H9 (cell line): ENCODE data around the gene PCDHGC5. TPM values are rescaled to one million over a fixed set of nuclear protein-coding genes. Genes with fewer than 3 reads are reported as not detected.

Source experiments
- DNase-seq: peaks from one replicate; pipeline ENCODE4 v3.0.0-alpha.2; 2017
- H2AFZ ChIP-seq: one replicate; pipeline ENCODE4 v1.6.1; 2013; ENCODE audit warnings: mild to moderate bottlenecking, low read length, control low read depth, moderate library complexity
- H2AK5ac ChIP-seq: 2 replicates; pipeline ENCODE4 v1.6.1; 2013; ENCODE audit warnings: low read length, control low read depth, mixed read lengths; ENCODE audit not compliant: insufficient read length
- H2BK120ac ChIP-seq: one replicate; pipeline ENCODE4 v1.6.1; 2013; ENCODE audit warnings: low read depth, mild to moderate bottlenecking, low read length, control low read depth, inconsistent platforms; ENCODE audit not compliant: poor library complexity, severe bottlenecking
- H2BK12ac ChIP-seq: 2 replicates; pipeline ENCODE4 v1.6.1; 2013; ENCODE audit warnings: low read length, control low read depth, mixed read lengths, low read depth; ENCODE audit not compliant: insufficient read length
- H2BK15ac ChIP-seq: 2 replicates; pipeline ENCODE4 v1.6.1; 2013; ENCODE audit warnings: low read depth, low read length, control low read depth
- H2BK20ac ChIP-seq: one replicate; pipeline ENCODE4 v1.6.1; 2013; ENCODE audit warnings: low read depth, mild to moderate bottlenecking, low read length, control low read depth, inconsistent platforms; ENCODE audit not compliant: poor library complexity, severe bottlenecking
- H2BK5ac ChIP-seq: 2 replicates; pipeline ENCODE4 v1.6.1; 2013; ENCODE audit warnings: low read length, control low read depth, mixed read lengths; ENCODE audit not compliant: insufficient read length
- H3K14ac ChIP-seq: 2 replicates; pipeline ENCODE4 v1.6.1; 2013; ENCODE audit warnings: low read length, control low read depth; ENCODE audit not compliant: insufficient read depth
- H3K18ac ChIP-seq: 2 replicates; pipeline ENCODE4 v1.6.1; 2013; ENCODE audit warnings: low read depth, mild to moderate bottlenecking, mixed read lengths, low read length, control low read depth; ENCODE audit not compliant: insufficient read length
- H3K23ac ChIP-seq: 2 replicates; pipeline ENCODE4 v1.6.1; 2013; ENCODE audit warnings: low read length, control low read depth, mixed read lengths, low read depth; ENCODE audit not compliant: insufficient read length
- H3K23me2 ChIP-seq: 2 replicates; pipeline ENCODE4 v1.6.1; 2013; ENCODE audit warnings: low read depth, mild to moderate bottlenecking, mixed read lengths, low read length, control low read depth; ENCODE audit not compliant: insufficient read length, poor library complexity, severe bottlenecking
- H3K27ac ChIP-seq: 2 replicates; pipeline ENCODE4 v1.5.1; 2013; ENCODE audit warnings: low read length, control low read depth, mixed read lengths, low read depth; ENCODE audit not compliant: insufficient read length
- H3K27me3 ChIP-seq: 2 replicates; pipeline ENCODE4 v1.6.1; 2013; ENCODE audit warnings: low read length, control low read depth, inconsistent platforms; ENCODE audit not compliant: insufficient read depth
- H3K4ac ChIP-seq: 2 replicates; pipeline ENCODE4 v1.6.1; 2013; ENCODE audit warnings: low read depth, mild to moderate bottlenecking, control low read depth, inconsistent platforms, low read length, moderate library complexity
- H3K4me1 ChIP-seq: 2 replicates; pipeline ENCODE4 v1.6.1; 2013; ENCODE audit warnings: low read length, control low read depth, inconsistent platforms; ENCODE audit not compliant: insufficient read depth
- H3K4me2 ChIP-seq: 2 replicates; pipeline ENCODE4 v1.6.1; 2013; ENCODE audit warnings: low read length, control low read depth, mixed read lengths; ENCODE audit not compliant: insufficient read length, insufficient read depth
- H3K56ac ChIP-seq: 2 replicates; pipeline ENCODE4 v1.6.1; 2013; ENCODE audit warnings: low read depth, mild to moderate bottlenecking, mixed read lengths, low read length, control low read depth; ENCODE audit not compliant: insufficient read length
- H3K79me1 ChIP-seq: 2 replicates; pipeline ENCODE4 v1.6.1; 2013; ENCODE audit warnings: low read depth, mild to moderate bottlenecking, moderate library complexity, low read length, control low read depth, inconsistent platforms; ENCODE audit not compliant: insufficient read depth, poor library complexity, severe bottlenecking
- H3K79me2 ChIP-seq: 2 replicates; pipeline ENCODE4 v1.6.1; 2013; ENCODE audit warnings: low read length, control low read depth, inconsistent platforms; ENCODE audit not compliant: insufficient read depth
- H3K9ac ChIP-seq: 2 replicates; pipeline ENCODE4 v1.6.1; 2013; ENCODE audit warnings: low read length, control low read depth, mixed read lengths; ENCODE audit not compliant: insufficient read length; ENCODE audit errors: extremely low read depth
- H3K9me3 ChIP-seq: one replicate; pipeline ENCODE4 v1.6.1; 2013; ENCODE audit warnings: low read depth, low read length, inconsistent platforms; ENCODE audit not compliant: control insufficient read depth
- H3T11ph ChIP-seq: one replicate; pipeline ENCODE4 v1.6.1; 2013; ENCODE audit warnings: mild to moderate bottlenecking, low read length, control low read depth, inconsistent platforms
- H4K20me1 ChIP-seq: one replicate; pipeline ENCODE4 v1.6.1; 2013; ENCODE audit not compliant: control insufficient read depth, insufficient read length, insufficient read depth
- H4K5ac ChIP-seq: 2 replicates; pipeline ENCODE4 v1.6.1; 2013; ENCODE audit warnings: low read depth, mild to moderate bottlenecking, mixed read lengths, low read length, control low read depth; ENCODE audit not compliant: insufficient read length
- H4K8ac ChIP-seq: replicated peaks from 2 replicates; pipeline ENCODE4 v1.6.1; 2013; ENCODE audit warnings: low read length, control low read depth, mixed read lengths, low read depth; ENCODE audit not compliant: insufficient read length
- H4K91ac ChIP-seq: 2 replicates; pipeline ENCODE4 v1.6.1; 2013; ENCODE audit warnings: low read depth, mild to moderate bottlenecking, moderate library complexity, mixed read lengths, low read length, control low read depth; ENCODE audit not compliant: insufficient read length
- H3K27ac Mint-ChIP-seq, 3 experiments: 2 replicates in 2 of 3; 3 replicates in 1 of 3; pipeline ENCODE4 v1.8.0; 2020 to 2021; ENCODE audit warnings: mixed read lengths in 3 of 3, mild to moderate bottlenecking in 1 of 3, moderate library complexity in 1 of 3
- H3K27me3 Mint-ChIP-seq: 2 replicates; pipeline ENCODE4 v1.8.0; 2021; ENCODE audit warnings: low read depth, mild to moderate bottlenecking, moderate library complexity, mixed read lengths
- H3K36me3 Mint-ChIP-seq, 3 experiments: 2 replicates in 2 of 3; 3 replicates in 1 of 3; pipeline ENCODE4 v1.8.0; 2020 to 2021; ENCODE audit warnings: low read depth in 3 of 3, mixed read lengths in 3 of 3; ENCODE audit not compliant: insufficient read depth in 1 of 3
- H3K4me1 Mint-ChIP-seq, 2 experiments: 2 replicates each; pipeline ENCODE4 v1.8.0; 2020; ENCODE audit warnings: mixed read lengths in 2 of 2
- H3K4me3 Mint-ChIP-seq, 2 experiments: 2 replicates in 1 of 2; 3 replicates in 1 of 2; pipeline ENCODE4 v1.8.0; 2020 to 2021; ENCODE audit warnings: mild to moderate bottlenecking in 2 of 2, mixed read lengths in 2 of 2, moderate library complexity in 1 of 2
- H3K9me3 Mint-ChIP-seq, 2 experiments: 2 replicates in 1 of 2; 3 replicates in 1 of 2; pipeline ENCODE4 v1.8.0; 2020; ENCODE audit warnings: mild to moderate bottlenecking in 2 of 2, mixed read lengths in 2 of 2, moderate library complexity in 1 of 2
- WGBS: extraction: QIAGEN DNeasy Blood & Tissue Kit; methylation state at CpG from one replicate; pipeline ENCODE4 v1.1.7; 2013; ENCODE audit warnings: missing lambda C conversion rate, low lambda C conversion rate, mixed read lengths; ENCODE audit not compliant: insufficient read length; ENCODE audit errors: extremely low coverage; 5-methylcytosine and 5-hydroxymethylcytosine counted together
- total RNA-seq: library from RNA; stranded (reverse); gene quantifications from 2 replicates; pipeline ENCODE4 v1.2.1, GENCODE V29; 2021
- TF ChIP-seq, protein P1 (sequence below): fragments of 200-600 bp; sonication (generic); conservative IDR thresholded peaks from 3 replicates; pipeline ENCODE4 v1.8.0; 2021; ENCODE audit warnings: antibody characterized with exemption, mild to moderate bottlenecking

PCDHGC5 gene
- total RNA-seq, 1 experiment from 2014 or later, result 0.66 TPM

DNA sequence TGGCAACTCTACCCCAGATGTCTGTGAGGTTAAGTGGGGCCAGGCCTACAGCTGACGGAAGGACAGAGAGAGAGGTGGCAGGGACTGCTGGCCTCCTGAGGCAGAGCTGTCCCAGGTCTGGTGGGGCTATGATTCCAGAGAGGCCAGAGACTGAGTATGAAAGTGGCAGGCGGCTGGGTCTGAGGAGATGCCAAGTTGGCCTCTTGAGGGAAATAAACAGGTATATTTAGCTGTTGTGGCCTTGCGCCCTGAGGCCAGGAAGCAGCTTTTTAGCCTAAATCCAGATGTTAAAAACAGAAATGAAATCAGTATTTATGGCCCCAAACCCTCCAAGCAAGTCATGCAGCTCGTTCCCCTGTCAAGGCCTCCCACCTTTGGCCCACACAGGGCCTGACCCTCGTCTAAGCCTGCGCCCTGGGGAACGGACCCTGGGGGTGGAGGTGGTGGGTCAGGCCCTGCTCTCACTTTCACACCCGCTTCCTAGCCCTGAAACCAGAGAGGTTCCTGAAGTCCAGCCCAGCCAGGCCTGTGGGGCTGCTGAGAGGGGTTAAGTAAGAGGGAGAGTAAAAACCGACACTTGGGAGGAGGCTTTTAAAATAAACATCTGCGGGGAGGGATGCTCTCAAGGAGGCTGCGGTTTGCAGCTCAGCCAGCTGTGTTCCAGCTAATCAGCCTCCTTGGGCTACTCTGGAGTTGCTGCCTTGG lies 18.7 kb downstream of the PCDHGC5 start:
- WGBS, result no CpG with 5 or more reads among the region's 11 CpGs
- H3K23ac ChIP-seq, result no peak overlapping the region
- H3K27me3 Mint-ChIP-seq, result no peaks in the 10 kb centered on the region
- H3K9ac ChIP-seq, result no peak overlapping the region
- no peak overlapping the region for H2BK120ac ChIP-seq
- H3K18ac ChIP-seq, result no peak overlapping the region
- no peak overlapping the region for H4K8ac ChIP-seq
- no peaks in the 10 kb centered on the region for H4K20me1 ChIP-seq
- no peak overlapping the region for H3K14ac ChIP-seq
- DNase-seq, result no peak
- no peaks in the 10 kb centered on the region for H3K79me1 ChIP-seq
- no peak overlapping the region for H3K4ac ChIP-seq
- H2AFZ ChIP-seq, result no peak overlapping the region
- no peaks in the 10 kb centered on the region for H3K27me3 ChIP-seq
- H3K9me3 ChIP-seq, result no peaks in the 10 kb centered on the region
- H3K4me1 ChIP-seq, result peaks cover 4% of the 10 kb centered on the region; the same call in 1 of the 2 replicates
- no peaks in the 10 kb centered on the region for H3K79me2 ChIP-seq
- peak overlapping the region in 2 of 3 experiments; percentile 23 to 70; a peak in 2 of 7 replicates for H3K27ac Mint-ChIP-seq
- peaks cover 26 to 30% of the 10 kb centered on the region in 2 experiments for H3K4me1 Mint-ChIP-seq
- no peaks in the 10 kb centered on the region for H3K9me3 Mint-ChIP-seq
- no peak overlapping the region for H2AK5ac ChIP-seq
- H3K4me3 Mint-ChIP-seq, result peak overlapping the region in 1 of 2 experiments; percentile 79; a peak in 1 of 5 replicates
- no peak overlapping the region for H3T11ph ChIP-seq
- no peak overlapping the region for H2BK12ac ChIP-seq
- TF ChIP-seq, protein P1, sequence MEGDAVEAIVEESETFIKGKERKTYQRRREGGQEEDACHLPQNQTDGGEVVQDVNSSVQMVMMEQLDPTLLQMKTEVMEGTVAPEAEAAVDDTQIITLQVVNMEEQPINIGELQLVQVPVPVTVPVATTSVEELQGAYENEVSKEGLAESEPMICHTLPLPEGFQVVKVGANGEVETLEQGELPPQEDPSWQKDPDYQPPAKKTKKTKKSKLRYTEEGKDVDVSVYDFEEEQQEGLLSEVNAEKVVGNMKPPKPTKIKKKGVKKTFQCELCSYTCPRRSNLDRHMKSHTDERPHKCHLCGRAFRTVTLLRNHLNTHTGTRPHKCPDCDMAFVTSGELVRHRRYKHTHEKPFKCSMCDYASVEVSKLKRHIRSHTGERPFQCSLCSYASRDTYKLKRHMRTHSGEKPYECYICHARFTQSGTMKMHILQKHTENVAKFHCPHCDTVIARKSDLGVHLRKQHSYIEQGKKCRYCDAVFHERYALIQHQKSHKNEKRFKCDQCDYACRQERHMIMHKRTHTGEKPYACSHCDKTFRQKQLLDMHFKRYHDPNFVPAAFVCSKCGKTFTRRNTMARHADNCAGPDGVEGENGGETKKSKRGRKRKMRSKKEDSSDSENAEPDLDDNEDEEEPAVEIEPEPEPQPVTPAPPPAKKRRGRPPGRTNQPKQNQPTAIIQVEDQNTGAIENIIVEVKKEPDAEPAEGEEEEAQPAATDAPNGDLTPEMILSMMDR, result no peak
- no peak overlapping the region for H4K5ac ChIP-seq
- no peak overlapping the region for H2BK20ac ChIP-seq
- no peak overlapping the region for H2BK5ac ChIP-seq
- no peak overlapping the region for H2BK15ac ChIP-seq
- H3K27ac ChIP-seq, result no peak overlapping the region
- no peak overlapping the region for H3K4me2 ChIP-seq
- no peak overlapping the region for H4K91ac ChIP-seq
- no peaks in the 10 kb centered on the region for H3K23me2 ChIP-seq
- no peak overlapping the region for H3K56ac ChIP-seq
- H3K36me3 Mint-ChIP-seq, result peaks cover 8 to 19% (median 9%) of the 10 kb centered on the region in 3 experiments
